ENCODE results near the gene ARF3. TPM values are rescaled to one million over a fixed set of nuclear protein-coding genes. Genes with fewer than 3 reads are reported as not detected.

ARF3 gene
- total RNA-seq, 1 experiment from 2014 or later: 224 TPM

DNA sequence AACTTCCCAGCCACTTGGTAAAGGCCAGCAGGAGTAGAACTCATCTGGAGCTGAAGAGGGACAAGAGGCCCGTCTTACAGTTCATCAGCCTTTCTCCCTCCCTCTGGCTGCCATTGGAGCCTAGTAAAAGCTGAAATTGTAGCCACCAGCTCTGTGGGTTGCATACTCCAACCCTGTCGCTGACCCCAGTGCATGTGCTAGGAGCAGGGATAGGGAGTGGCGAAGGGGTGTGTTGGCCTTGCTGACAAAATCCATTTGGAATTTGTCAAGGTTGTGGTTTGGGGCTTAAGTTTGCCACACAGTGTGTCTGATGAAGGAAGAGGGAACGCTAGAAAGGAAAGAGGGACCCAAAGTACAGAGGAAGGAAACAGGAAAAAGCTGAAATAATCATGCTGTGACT, 4.0 kb upstream of the ARF3 start:
- intact Hi-C loops (cut with micrococcal nuclease; ENCODE audit: unreplicated experiment): no loop called here
- H3K9me3 ChIP-seq (ENCODE audit: control insufficient read depth, insufficient read depth, low read depth, low read length): no peaks in the 10 kb centered on the region
- no TSS peak for BruUV-seq (replicated peaks)
- H3K36me3 ChIP-seq (ENCODE audit: control insufficient read depth, insufficient read depth, low read length): no peaks in the 10 kb centered on the region
- in situ Hi-C loops (cut with HindIII; ENCODE audit: low pct_unique_long_range_greater_than_20kb, low sequenced_read_pairs): no loop called here
- ATAC-seq (no peak), DNase-seq (ENCODE audit: low read depth, low spot score) (no peak)
- no peak overlapping the region for H3K4me3 ChIP-seq (ENCODE audit: low read depth in 2 of 2, low read length in 2 of 2)
- no peaks in the 10 kb centered on the region for H3K27me3 ChIP-seq (ENCODE audit: control insufficient read depth, insufficient read depth, low read length)
- CTCF ChIA-PET: interaction anchor here (0.7 kb wide), 1 partner anchor 36 kb away, joined by 3 read pairs; no protein-coding TSS in a partner anchor
- POLR2A ChIA-PET: no interaction called here
- TF ChIP-seq POLR2AphosphoS5 (IDR thresholded peaks at IDR 0.05; ENCODE audit: low read depth, low read length) (no peak), TCF7L2 (IDR thresholded peaks at IDR 0.05; ENCODE audit: low read depth, low read length) (no peak), SIN3A (IDR thresholded peaks at IDR 0.05; ENCODE audit: borderline replicate concordance, insufficient read depth, low read depth, low read length) (no peak)
- TF ChIP-seq, protein P1, sequence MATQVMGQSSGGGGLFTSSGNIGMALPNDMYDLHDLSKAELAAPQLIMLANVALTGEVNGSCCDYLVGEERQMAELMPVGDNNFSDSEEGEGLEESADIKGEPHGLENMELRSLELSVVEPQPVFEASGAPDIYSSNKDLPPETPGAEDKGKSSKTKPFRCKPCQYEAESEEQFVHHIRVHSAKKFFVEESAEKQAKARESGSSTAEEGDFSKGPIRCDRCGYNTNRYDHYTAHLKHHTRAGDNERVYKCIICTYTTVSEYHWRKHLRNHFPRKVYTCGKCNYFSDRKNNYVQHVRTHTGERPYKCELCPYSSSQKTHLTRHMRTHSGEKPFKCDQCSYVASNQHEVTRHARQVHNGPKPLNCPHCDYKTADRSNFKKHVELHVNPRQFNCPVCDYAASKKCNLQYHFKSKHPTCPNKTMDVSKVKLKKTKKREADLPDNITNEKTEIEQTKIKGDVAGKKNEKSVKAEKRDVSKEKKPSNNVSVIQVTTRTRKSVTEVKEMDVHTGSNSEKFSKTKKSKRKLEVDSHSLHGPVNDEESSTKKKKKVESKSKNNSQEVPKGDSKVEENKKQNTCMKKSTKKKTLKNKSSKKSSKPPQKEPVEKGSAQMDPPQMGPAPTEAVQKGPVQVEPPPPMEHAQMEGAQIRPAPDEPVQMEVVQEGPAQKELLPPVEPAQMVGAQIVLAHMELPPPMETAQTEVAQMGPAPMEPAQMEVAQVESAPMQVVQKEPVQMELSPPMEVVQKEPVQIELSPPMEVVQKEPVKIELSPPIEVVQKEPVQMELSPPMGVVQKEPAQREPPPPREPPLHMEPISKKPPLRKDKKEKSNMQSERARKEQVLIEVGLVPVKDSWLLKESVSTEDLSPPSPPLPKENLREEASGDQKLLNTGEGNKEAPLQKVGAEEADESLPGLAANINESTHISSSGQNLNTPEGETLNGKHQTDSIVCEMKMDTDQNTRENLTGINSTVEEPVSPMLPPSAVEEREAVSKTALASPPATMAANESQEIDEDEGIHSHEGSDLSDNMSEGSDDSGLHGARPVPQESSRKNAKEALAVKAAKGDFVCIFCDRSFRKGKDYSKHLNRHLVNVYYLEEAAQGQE (IDR thresholded peaks at IDR 0.05; ENCODE audit: insufficient read depth in 1 of 2, low read depth in 2 of 2, low read length in 1 of 2): no peak
- TF ChIP-seq, protein P2, sequence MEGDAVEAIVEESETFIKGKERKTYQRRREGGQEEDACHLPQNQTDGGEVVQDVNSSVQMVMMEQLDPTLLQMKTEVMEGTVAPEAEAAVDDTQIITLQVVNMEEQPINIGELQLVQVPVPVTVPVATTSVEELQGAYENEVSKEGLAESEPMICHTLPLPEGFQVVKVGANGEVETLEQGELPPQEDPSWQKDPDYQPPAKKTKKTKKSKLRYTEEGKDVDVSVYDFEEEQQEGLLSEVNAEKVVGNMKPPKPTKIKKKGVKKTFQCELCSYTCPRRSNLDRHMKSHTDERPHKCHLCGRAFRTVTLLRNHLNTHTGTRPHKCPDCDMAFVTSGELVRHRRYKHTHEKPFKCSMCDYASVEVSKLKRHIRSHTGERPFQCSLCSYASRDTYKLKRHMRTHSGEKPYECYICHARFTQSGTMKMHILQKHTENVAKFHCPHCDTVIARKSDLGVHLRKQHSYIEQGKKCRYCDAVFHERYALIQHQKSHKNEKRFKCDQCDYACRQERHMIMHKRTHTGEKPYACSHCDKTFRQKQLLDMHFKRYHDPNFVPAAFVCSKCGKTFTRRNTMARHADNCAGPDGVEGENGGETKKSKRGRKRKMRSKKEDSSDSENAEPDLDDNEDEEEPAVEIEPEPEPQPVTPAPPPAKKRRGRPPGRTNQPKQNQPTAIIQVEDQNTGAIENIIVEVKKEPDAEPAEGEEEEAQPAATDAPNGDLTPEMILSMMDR (IDR thresholded peaks at IDR 0.05): no peak
- H3K4me1 ChIP-seq (ENCODE audit: control insufficient read depth, insufficient read depth, low read length): peaks cover 7% of the 10 kb centered on the region; the same call in 1 of the 2 replicates
- H3K27ac ChIP-seq (ENCODE audit: low read length): no peak overlapping the region

DNA sequence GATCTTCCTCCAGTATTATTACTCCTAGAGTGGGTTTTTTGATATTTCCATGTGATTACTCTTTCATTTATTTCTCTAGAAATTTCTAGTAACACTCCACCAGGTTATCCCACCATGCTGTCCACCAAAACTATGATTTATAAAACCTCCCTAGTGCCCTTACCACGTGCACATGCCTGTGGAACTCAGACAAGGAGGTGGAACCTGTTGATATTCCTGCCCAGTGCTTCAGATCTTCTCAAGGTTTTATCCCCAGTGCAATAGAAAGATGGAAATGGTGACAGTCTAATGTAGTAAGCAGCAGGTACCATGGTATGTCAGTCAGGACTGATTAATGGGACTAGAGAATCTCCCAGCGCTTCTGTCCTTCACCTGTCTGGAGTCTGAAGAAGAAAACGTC, 3.5 kb upstream of the ARF3 start:
- intact Hi-C loops (cut with micrococcal nuclease; ENCODE audit: unreplicated experiment): no loop called here
- POLR2A ChIA-PET: no interaction called here
- H3K36me3 ChIP-seq (ENCODE audit: control insufficient read depth, insufficient read depth, low read length): no peaks in the 10 kb centered on the region
- TF ChIP-seq, protein P1 (IDR thresholded peaks at IDR 0.05; ENCODE audit: insufficient read depth in 1 of 2, low read depth in 2 of 2, low read length in 1 of 2): no peak
- TF ChIP-seq, protein P2 (IDR thresholded peaks at IDR 0.05): no peak
- TF ChIP-seq TCF7L2 (IDR thresholded peaks at IDR 0.05; ENCODE audit: low read depth, low read length): no peak
- H3K4me1 ChIP-seq (ENCODE audit: control insufficient read depth, insufficient read depth, low read length): peaks cover 10% of the 10 kb centered on the region
- in situ Hi-C loops (cut with HindIII; ENCODE audit: low pct_unique_long_range_greater_than_20kb, low sequenced_read_pairs): no loop called here
- DNase-seq (ENCODE audit: low read depth, low spot score) (no peak), ATAC-seq (no peak)
- no peak overlapping the region for H3K4me3 ChIP-seq (ENCODE audit: low read depth in 2 of 2, low read length in 2 of 2)
- no peak overlapping the region for H3K27ac ChIP-seq (ENCODE audit: low read length)
- no peaks in the 10 kb centered on the region for H3K9me3 ChIP-seq (ENCODE audit: control insufficient read depth, insufficient read depth, low read depth, low read length)
- no TSS peak for BruUV-seq (replicated peaks)
- no peaks in the 10 kb centered on the region for H3K27me3 ChIP-seq (ENCODE audit: control insufficient read depth, insufficient read depth, low read length)
- CTCF ChIA-PET: no interaction called here

Data from Panc1 (cell line).